HepG2 (cell line): ENCODE data around the gene CENPL. TPM values are rescaled to one million over a fixed set of nuclear protein-coding genes. Genes with fewer than 3 reads are reported as not detected.

Experiments
- ELF1 ChIP-seq: sonication (generic); formaldehyde crosslinking; IDR thresholded peaks from 2 replicates; pipeline ENCODE4 v1.4.0; 2020; ENCODE audit warnings: missing genetic modification reagents
- GRHL1 ChIP-seq: sonication (generic); formaldehyde crosslinking; conservative IDR thresholded peaks from 2 replicates; pipeline ENCODE4 v1.8.0; 2022; ENCODE audit warnings: missing genetic modification reagents
- MEIS1 ChIP-seq: sonication (generic); formaldehyde crosslinking; IDR thresholded peaks from 2 replicates; pipeline ENCODE4 v1.9.0; 2021; ENCODE audit warnings: mild to moderate bottlenecking, missing genetic modification reagents, moderate library complexity, borderline replicate concordance
- MXD4 ChIP-seq: IDR thresholded peaks from 2 replicates; pipeline ENCODE4 v1.6.1; 2016; ENCODE audit warnings: mild to moderate bottlenecking, missing biosample characterization, missing genetic modification reagents
- POLR2AphosphoS2 ChIP-seq: IDR thresholded peaks from 2 replicates; pipeline ENCODE4 v1.6.1; 2011; ENCODE audit warnings: low read depth, low read length, improper control_type of control experiment
- SOX6 ChIP-seq, 2 experiments: fragments of 450-650 bp in 1 of 2; sonication (generic) in 1 of 2; formaldehyde crosslinking in 1 of 2; IDR thresholded peaks; 2 replicates each; pipeline versions ENCODE4 v1.4.0 to v1.6.1; 2017 to 2020; ENCODE audit warnings: antibody characterized with exemption in 1 of 2, mild to moderate bottlenecking in 1 of 2, missing genetic modification reagents in 1 of 2
- TOE1 ChIP-seq: sonication (generic); formaldehyde crosslinking; IDR thresholded peaks from 2 replicates; pipeline ENCODE4 v1.4.0; 2020; ENCODE audit warnings: mild to moderate bottlenecking, missing genetic modification reagents
- ZBTB20 ChIP-seq: sonication (generic); formaldehyde crosslinking; IDR thresholded peaks from 2 replicates; pipeline ENCODE4 v1.8.1; 2023; ENCODE audit warnings: missing genetic modification reagents, low read depth, mild to moderate bottlenecking, borderline replicate concordance
- ZBTB38 ChIP-seq: sonication (generic); formaldehyde crosslinking; IDR thresholded peaks from 2 replicates; pipeline ENCODE4 v1.5.1; 2020; ENCODE audit warnings: mild to moderate bottlenecking, missing genetic modification reagents
- ZNF354B ChIP-seq: sonication (generic); formaldehyde crosslinking; IDR thresholded peaks from 2 replicates; pipeline ENCODE4 v1.8.0; 2022; ENCODE audit warnings: mild to moderate bottlenecking, missing genetic modification reagents
- ZNF468 ChIP-seq: sonication (generic); formaldehyde crosslinking; IDR thresholded peaks from 2 replicates; pipeline ENCODE4 v1.8.0; 2022; ENCODE audit warnings: mild to moderate bottlenecking, moderate library complexity, missing genetic modification reagents
- ZNF609 ChIP-seq: sonication (generic); formaldehyde crosslinking; IDR thresholded peaks from 2 replicates; pipeline ENCODE4 v1.4.0; 2020; ENCODE audit warnings: mild to moderate bottlenecking, missing genetic modification reagents, borderline replicate concordance
- ZNF678 ChIP-seq: sonication (generic); formaldehyde crosslinking; IDR thresholded peaks from 2 replicates; pipeline ENCODE4 v1.4.0; 2020; ENCODE audit warnings: mild to moderate bottlenecking, missing genetic modification reagents
- polyA plus RNA-seq, 8 experiments: library from polyadenylated mRNA; depleted of rRNA in 3 of 8; stranded (reverse) in 7 of 8; unstranded in 1 of 8; fragments of >200 nt; fragmentation: Illumina TruSeq in 4 of 8; extraction: Trizol in 4 of 8; gene quantifications; 2 replicates each; pipeline versions ENCODE4 v1.2.1 to v1.2.3, GENCODE V29; 2011 to 2016; ENCODE audit warnings: low read depth in 4 of 8, missing spikeins in 1 of 8, mixed read lengths in 1 of 8; ENCODE audit not compliant: insufficient read depth in 1 of 8
- total RNA-seq, 5 experiments: library from RNA; depleted of rRNA; stranded (reverse); fragments of >200 nt; fragmentation: Illumina TruSeq; extraction: Trizol; gene quantifications; 2 replicates each; pipeline ENCODE4 v1.2.3, GENCODE V29; 2016; ENCODE audit warnings: low read depth in 1 of 5
- TF ChIP-seq, protein P1 (sequence below): sonication (generic); formaldehyde crosslinking; IDR thresholded peaks from 2 replicates; pipeline ENCODE4 v1.4.0; 2020; ENCODE audit warnings: missing genetic modification reagents, borderline replicate concordance
- TF ChIP-seq, protein P2 (sequence below): sonication (generic); formaldehyde crosslinking; IDR thresholded peaks from 2 replicates; pipeline ENCODE4 v1.8.1; 2023; ENCODE audit warnings: mild to moderate bottlenecking, missing genetic modification reagents

Gene CENPL
- total and polyA plus RNA-seq, 2 of the 13 experiments (the other 11 are each of a cell fraction or from before 2014, with no cell fraction given): 4.4 to 14.2 TPM

- TF ChIP-seq ZNF354B (CRISPR knock-in tag): no peak
- no peak for TF ChIP-seq ZNF468 (CRISPR knock-in tag)
- TF ChIP-seq ZNF609 (CRISPR knock-in tag): peak; percentile 26; the same call in 1 of the 2 replicates
- no peak; the same call in 1 of the 2 replicates for TF ChIP-seq ZNF678
- TF ChIP-seq GRHL1 (CRISPR knock-in tag): no peak
- peak; percentile 47 for TF ChIP-seq ELF1 (CRISPR knock-in tag)
- TF ChIP-seq POLR2AphosphoS2: no peak
- no peak for TF ChIP-seq MEIS1 (CRISPR knock-in tag)
- TF ChIP-seq TOE1 (CRISPR knock-in tag): no peak
- peak; percentile 29; the same call in 1 of the 2 replicates for TF ChIP-seq ZBTB20 (CRISPR knock-in tag)
- TF ChIP-seq, protein P1, sequence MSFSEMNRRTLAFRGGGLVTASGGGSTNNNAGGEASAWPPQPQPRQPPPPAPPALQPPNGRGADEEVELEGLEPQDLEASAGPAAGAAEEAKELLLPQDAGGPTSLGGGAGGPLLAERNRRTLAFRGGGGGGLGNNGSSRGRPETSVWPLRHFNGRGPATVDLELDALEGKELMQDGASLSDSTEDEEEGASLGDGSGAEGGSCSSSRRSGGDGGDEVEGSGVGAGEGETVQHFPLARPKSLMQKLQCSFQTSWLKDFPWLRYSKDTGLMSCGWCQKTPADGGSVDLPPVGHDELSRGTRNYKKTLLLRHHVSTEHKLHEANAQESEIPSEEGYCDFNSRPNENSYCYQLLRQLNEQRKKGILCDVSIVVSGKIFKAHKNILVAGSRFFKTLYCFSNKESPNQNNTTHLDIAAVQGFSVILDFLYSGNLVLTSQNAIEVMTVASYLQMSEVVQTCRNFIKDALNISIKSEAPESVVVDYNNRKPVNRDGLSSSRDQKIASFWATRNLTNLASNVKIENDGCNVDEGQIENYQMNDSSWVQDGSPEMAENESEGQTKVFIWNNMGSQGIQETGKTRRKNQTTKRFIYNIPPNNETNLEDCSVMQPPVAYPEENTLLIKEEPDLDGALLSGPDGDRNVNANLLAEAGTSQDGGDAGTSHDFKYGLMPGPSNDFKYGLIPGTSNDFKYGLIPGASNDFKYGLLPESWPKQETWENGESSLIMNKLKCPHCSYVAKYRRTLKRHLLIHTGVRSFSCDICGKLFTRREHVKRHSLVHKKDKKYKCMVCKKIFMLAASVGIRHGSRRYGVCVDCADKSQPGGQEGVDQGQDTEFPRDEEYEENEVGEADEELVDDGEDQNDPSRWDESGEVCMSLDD (CRISPR knock-in tag): 0 out of 2 replicates have a peak, but pooled peaks have one; percentile 48
- TF ChIP-seq, protein P2, sequence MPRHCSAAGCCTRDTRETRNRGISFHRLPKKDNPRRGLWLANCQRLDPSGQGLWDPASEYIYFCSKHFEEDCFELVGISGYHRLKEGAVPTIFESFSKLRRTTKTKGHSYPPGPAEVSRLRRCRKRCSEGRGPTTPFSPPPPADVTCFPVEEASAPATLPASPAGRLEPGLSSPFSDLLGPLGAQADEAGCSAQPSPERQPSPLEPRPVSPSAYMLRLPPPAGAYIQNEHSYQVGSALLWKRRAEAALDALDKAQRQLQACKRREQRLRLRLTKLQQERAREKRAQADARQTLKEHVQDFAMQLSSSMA (CRISPR knock-in tag): no peak
- no peak for TF ChIP-seq MXD4
- no peak for TF ChIP-seq ZBTB38 (CRISPR knock-in tag)
- TF ChIP-seq SOX6 (IDR thresholded peaks at IDR 0.05): no peak
- TF ChIP-seq SOX6 (CRISPR knock-in tag; IDR thresholded peaks at IDR 0.05): no peak; the same call in 1 of the 2 replicates
These were observed 43.8 kb upstream of the CENPL start, which contains the start of gene ZBTB37 (continued) for GRCh38 chr1:173868266-173869020.
